Activated naive CD4-positive, alpha-beta T cell treated with anti-CD3 and anti-CD28 coated beads, Interleukin-2, amount 50 U/mL, for 72 hours (primary cell): ENCODE measurements around the gene HS3ST6. TPM values are rescaled to one million over a fixed set of nuclear protein-coding genes. Genes with fewer than 3 reads are reported as not detected.
"Not testable (repeated sequence)": the region's sequence is repeated elsewhere in the genome, so short reads cannot be mapped to it uniquely, and the experiment has no call there.

ENCODE experiments used
- ATAC-seq, 2 donors: fragments of 150-1000 bp; cut with Tn5 transposase; 2 replicates each; pipeline ENCODE4 v1.10.0; 2021; ENCODE audit warnings: mild to moderate bottlenecking in 2 of 2, moderate library complexity in 2 of 2
- DNase-seq, 2 donors: peaks; one replicate each; pipeline ENCODE4 v3.0.0; 2021 to 2022; ENCODE audit warnings: low spot score in 2 of 2
- H3K27ac Mint-ChIP-seq, 2 donors: one replicate each; pipeline ENCODE4 v1.8.0; 2022; ENCODE audit warnings: mild to moderate bottlenecking in 2 of 2, mixed read lengths in 2 of 2
- H3K36me3 Mint-ChIP-seq, 2 donors: one replicate each; pipeline ENCODE4 v1.8.0; 2022; ENCODE audit warnings: mixed read lengths in 2 of 2
- H3K9me3 Mint-ChIP-seq, 2 donors: one replicate each; pipeline ENCODE4 v1.8.0; 2022; ENCODE audit warnings: mixed read lengths in 2 of 2
- total RNA-seq, 2 donors: library from RNA; stranded (reverse); gene quantifications; one replicate each; pipeline ENCODE4 v1.2.3, GENCODE V29; 2022

Gene HS3ST6
- not detected for total RNA-seq

- no peak within 1 kb of the TSS for H3K27ac Mint-ChIP-seq
- no peak for ATAC-seq
- DNase-seq, result no peak
These were observed at the start of gene HS3ST6 for GRCh38 chr16:1918351-1919326. HS3ST6 (minus strand) TSS chr16:1918415; CDS start chr16:1918323, 92 bp downstream.

DNA sequence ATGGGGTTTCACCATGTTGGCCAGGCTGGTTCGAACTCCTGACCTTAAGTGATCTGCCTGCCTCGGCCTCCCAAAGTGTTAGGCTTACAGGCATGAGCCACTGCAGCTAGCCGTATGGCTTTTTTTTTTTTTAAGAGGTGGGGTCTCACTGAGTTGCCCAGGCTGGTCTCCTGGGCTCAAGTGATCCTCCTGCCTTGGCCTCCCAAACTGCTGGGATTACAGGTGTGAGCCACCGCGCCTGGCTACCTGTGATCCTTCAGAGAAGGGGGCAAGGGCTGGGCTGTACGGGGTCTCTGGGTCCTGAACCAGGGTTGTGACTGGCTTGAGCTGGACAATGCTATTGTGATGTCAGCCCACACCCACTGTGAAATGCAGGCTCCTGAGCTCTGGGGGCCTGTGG lies 48.2 kb upstream of the HS3ST6 start, which contains the start of gene RNF151:
Gene RNF151 (plus strand): TSS at position 397 of the 400 bp plus-strand sequence. CDS start 26 bp downstream, outside the sequence.
- ATAC-seq, result no peak

More at GRCh38 chr16:1918351-1919326, at the start of gene HS3ST6:
- Mint-ChIP-seq H3K36me3 (peaks cover 0 to 10% of the 10 kb centered on the region in 2 donors), H3K9me3 (peaks cover 0 to 3% of the 10 kb centered on the region in 2 donors)

GRCh38 chr16:1965396-1966001 lies 47.3 kb upstream of the HS3ST6 start:
- Mint-ChIP-seq H3K36me3 (peaks cover 45 to 50% of the 10 kb centered on the region in 2 donors), H3K9me3 (no peaks in the 10 kb centered on the region), H3K27ac (peak overlapping the region; percentile 99)
- ATAC-seq (no peak), DNase-seq (no peak)

More for the DNA sequence above, 48.2 kb upstream of the HS3ST6 start, which contains the start of gene RNF151:
- H3K36me3 Mint-ChIP-seq, result peaks cover 48 to 50% of the 10 kb centered on the region in 2 donors
- H3K9me3 Mint-ChIP-seq, result no peaks in the 10 kb centered on the region
- DNase-seq, result no peak
- peak within 1 kb of the TSS; percentile 99 for H3K27ac Mint-ChIP-seq

DNA sequence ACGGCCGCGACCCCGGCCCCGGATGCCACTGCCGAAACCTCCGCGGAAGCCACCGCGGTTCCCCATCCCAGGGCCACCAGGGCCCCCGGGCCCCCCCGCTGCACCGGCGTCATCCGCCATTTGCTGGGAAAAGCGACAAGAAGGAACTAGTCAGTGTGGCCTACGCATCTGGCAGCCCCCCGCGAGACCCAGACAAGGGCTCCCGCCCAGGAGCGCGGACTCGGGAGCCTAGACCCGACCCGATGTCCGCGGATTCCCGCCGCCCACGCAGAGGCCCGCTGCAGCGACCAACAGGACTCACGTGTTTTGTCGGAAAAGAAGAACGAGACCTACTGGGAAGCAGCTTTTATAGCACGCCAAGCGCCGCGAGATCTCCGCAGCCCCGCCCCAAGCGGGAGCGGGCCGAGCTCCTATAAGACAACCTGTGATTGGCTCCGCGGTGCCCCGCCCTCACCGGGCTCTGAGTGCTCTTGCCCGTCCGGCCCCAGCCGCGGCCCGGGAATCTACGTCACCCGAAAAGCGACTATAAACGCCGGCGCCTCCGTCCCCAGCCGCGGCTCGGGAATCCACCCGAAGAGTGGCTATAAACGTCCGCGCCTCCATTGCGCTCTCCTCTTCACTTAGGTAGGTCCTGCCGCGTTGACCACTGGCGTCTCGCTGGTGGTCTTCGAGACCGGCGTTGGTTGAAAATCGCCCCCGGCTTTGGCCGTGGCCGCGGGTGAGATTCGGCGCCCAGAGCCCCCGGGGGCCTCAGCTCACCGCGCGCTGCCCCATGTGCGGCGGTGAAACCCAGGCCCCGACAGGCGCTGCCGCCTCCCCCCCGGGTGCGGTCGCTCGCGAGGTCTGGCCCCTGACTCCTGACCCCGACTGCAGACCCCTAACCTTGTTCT lies 46.5 kb upstream of the HS3ST6 start, which contains the start of gene RPS2:
Gene RPS2 (minus strand): TSS at position 321 of the 890 bp plus-strand sequence. CDS start 201 bp downstream, at position 120.
- Mint-ChIP-seq H3K27ac (peak within 1 kb of the TSS; percentile 99), H3K9me3 (no peaks in the 10 kb centered on the region), H3K36me3 (peaks cover 50 to 58% of the 10 kb centered on the region in 2 donors)
- peak; percentile 87 to 94 for ATAC-seq
- peak; percentile 99 for DNase-seq

- DNase-seq (peak in 1 of 2 donors; percentile 44), ATAC-seq (peak in 1 of 2 donors; percentile 7)
- peaks cover 51 to 59% of the 10 kb centered on the region in 2 donors for H3K36me3 Mint-ChIP-seq
These were observed 45.7 kb upstream of the HS3ST6 start for GRCh38 chr16:1963806-1964505.

DNA sequence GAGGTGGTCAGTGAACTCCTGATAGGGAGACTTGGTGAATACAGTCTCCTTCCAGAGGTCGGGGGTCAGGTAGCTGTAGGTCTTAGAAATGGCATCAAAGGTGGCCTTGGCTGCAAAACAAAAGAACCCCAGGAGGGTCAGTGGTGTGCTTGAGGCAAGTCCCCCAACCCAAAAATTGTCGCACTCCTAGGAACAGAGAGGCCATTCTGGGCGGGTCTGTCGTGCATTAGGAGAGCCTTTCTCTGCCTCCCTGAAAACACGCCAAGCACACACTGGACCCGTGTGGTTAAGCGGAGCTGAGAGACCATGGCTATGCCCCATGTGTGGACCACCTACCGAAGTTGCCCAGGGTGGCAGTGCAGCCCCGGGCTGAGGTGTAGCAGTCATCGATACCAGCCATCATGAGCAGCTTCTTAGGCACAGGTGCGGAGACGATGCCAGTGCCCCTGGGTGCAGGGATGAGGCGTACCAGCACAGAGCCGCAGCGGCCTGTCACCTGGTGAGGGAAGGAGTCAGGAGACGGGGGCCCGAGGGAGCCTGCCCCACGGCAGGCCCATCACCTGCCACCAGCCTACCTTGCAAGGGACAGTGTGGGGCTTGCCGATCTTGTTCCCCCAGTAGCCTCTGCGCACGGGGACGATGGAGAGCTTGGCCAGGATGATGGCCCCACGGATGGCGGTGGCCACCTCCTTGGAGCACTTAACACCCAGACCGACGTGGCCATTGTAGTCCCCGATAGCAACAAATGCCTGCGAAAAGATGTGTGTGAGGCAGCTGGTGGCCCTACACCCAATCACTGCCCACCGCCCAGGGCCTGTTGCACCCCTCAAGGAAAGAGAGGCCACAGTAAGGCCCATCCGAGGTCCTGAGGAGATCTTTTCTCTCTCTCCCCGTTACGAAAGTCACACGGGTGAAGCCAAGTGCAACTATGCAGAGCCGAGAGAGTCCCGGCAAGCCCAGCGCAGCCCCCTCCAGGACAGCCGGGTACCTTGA lies 44.2 kb upstream of the HS3ST6 start:
- not testable (repeated sequence) for ATAC-seq, H3K9me3 Mint-ChIP-seq, DNase-seq
- Mint-ChIP-seq H3K27ac (peak overlapping the region; percentile 97 to 99), H3K36me3 (peaks cover 50 to 59% of the 10 kb centered on the region in 2 donors)

More at GRCh38 chr16:1963806-1964505, 45.7 kb upstream of the HS3ST6 start:
- H3K9me3 Mint-ChIP-seq, result no peaks in the 10 kb centered on the region
- peak overlapping the region; percentile 97 to 99 for H3K27ac Mint-ChIP-seq

GRCh38 chr16:1961651-1962067 lies 43.4 kb upstream of the HS3ST6 start:
- peak overlapping the region; percentile 97 to 99 for H3K27ac Mint-ChIP-seq
- DNase-seq, result no peak
- no peaks in the 10 kb centered on the region for H3K9me3 Mint-ChIP-seq
- no peak for ATAC-seq
- peaks cover 47 to 59% of the 10 kb centered on the region in 2 donors for H3K36me3 Mint-ChIP-seq

GRCh38 chr16:1960665-1961630 lies 42.7 kb upstream of the HS3ST6 start:
- H3K9me3 Mint-ChIP-seq, result no peaks in the 10 kb centered on the region
- peak overlapping the region; percentile 94 to 98 for H3K27ac Mint-ChIP-seq
- DNase-seq (peak in 1 of 2 donors; percentile 50), ATAC-seq (peak in 1 of 2 donors; percentile 1)
- peaks cover 47 to 59% of the 10 kb centered on the region in 2 donors for H3K36me3 Mint-ChIP-seq

DNA sequence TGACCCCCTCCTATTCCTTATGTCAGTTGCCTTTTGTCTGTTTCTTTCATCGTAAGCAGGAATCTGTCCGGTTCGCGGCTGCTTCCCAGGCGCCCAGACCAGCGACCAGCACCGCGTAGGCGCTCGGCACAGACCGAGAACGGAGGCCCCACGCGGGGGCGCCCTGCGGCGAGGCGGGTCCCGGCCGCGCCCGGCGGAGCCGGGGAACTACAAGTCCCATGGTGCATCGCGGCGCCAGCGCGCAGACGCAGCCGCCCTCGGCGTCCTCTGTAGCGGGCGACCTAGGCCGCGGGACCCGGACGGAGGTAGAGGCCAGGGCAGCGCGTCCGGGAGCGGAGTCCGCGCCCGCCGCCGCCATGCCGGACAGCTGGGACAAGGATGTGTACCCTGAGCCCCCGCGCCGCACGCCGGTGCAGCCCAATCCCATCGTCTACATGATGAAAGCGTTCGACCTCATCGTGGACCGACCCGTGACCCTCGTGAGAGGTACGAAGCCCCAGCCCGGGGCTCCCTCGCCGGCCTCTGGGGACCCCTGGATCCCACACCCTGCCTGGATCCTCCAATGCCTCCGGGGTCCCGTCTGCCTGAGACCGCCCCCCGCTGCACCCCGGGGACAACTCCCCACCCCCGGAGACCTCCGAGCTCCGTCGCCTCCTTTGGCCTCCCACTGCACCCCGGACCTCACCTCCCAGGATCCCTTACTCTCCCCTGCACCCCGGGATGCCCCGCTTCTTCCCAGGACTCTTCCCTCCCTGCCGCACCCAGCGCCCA lies 41.2 kb upstream of the HS3ST6 start, which contains the start of gene NDUFB10:
Gene NDUFB10 (plus strand): TSS at position 270 of the 771 bp plus-strand sequence. CDS start 87 bp downstream, at position 357.
- H3K27ac Mint-ChIP-seq, result peak within 1 kb of the TSS; percentile 94 to 98
- ATAC-seq, result peak; percentile 79 to 91

DNA sequence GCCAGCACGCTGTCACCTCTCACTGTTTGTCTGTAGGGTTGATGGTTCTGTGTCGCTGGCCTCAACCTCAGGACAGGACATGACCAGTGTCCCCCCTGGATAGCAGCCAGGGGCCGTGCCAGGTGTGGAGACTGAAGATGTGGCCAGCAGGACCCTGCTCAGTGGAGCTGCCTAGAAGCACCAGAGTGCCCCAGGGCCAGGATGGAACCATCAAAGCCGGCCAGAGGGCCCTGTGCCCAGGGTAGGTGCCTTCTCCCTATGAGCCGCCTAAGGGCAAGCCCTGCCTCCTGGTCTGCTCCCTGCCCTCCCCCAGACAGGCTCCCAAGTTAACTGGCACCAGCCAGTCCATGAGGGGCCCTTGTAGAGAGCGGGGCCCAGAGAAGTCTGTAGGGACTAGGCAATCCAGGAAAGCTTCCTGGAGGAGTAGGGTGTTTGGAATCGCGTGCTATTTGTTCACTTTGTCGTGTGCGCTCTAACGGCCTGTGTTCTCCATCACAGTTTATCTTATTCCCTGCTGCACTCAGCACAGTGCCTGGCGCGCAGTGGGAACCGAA lies 40.6 kb upstream of the HS3ST6 start:
- DNase-seq, result no peak
- peak overlapping the region in 1 of 2 donors; percentile 94 for H3K27ac Mint-ChIP-seq
- H3K9me3 Mint-ChIP-seq, result no peaks in the 10 kb centered on the region
- peaks cover 25 to 38% of the 10 kb centered on the region in 2 donors for H3K36me3 Mint-ChIP-seq
- ATAC-seq, result peak; percentile 3 to 18

More for the DNA sequence above, 41.2 kb upstream of the HS3ST6 start, which contains the start of gene NDUFB10:
- Mint-ChIP-seq H3K36me3 (peaks cover 32 to 45% of the 10 kb centered on the region in 2 donors), H3K9me3 (no peaks in the 10 kb centered on the region)
- peak; percentile 95 to 97 for DNase-seq

DNA sequence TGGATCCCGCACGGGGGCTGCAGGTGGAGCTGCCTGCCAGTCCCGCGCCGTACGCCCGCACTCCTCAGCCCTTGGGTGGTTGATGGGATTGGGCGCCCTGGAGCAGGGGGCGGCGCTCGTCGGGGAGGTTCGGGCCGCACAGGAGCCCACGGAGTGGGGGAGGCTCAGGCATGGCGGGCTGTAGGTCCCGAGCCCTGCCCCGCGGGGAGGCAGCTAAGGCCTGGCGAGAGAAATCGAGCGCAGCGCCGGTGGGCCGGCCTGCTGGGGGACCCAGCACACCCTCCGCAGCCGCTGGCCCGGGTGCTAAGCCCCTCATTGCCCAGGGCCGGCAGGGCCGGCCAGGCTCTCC lies 39.9 kb upstream of the HS3ST6 start:
- H3K9me3 Mint-ChIP-seq, DNase-seq: not testable (repeated sequence)

GRCh38 chr16:1957434-1958142 lies 39.4 kb upstream of the HS3ST6 start:
- DNase-seq, H3K9me3 Mint-ChIP-seq, ATAC-seq, H3K27ac Mint-ChIP-seq: not testable (repeated sequence)
- H3K36me3 Mint-ChIP-seq, result peaks cover 13 to 26% of the 10 kb centered on the region in 2 donors

More for the DNA sequence above, 39.9 kb upstream of the HS3ST6 start:
- not testable (repeated sequence) for ATAC-seq, H3K27ac Mint-ChIP-seq
- peaks cover 18 to 31% of the 10 kb centered on the region in 2 donors for H3K36me3 Mint-ChIP-seq
